Measurements from ENCODE around the gene NQO1.
A peak's percentile ranks its signal among the peaks of the same experiment; 100 is the strongest.
"Not testable (repeated sequence)": the region's sequence is repeated elsewhere in the genome, so short reads cannot be mapped to it uniquely, and the experiment has no call there.

Gene NQO1

DNA sequence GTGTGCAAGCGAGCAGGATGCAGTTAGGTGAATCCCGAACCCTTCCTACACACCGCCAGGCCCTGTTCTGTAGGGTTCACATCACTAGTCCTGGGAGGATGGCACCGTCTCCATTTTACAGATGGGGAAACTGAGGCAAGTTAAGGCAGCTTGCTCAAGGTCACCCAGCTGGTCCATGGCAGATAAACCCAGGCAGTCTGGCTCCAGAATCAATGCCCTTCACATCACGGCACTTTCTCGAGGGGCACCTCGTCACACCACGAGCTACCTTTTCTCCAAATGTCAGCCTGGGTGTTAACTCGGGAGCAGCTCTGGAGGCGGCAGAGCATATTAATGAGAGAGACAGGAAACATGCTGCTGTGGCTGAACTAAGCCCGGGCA lies 18.9 kb upstream of the NQO1 start:
- DNase-seq, result no peak
- in situ Hi-C loops (cut with HindIII; ENCODE audit: low pct_ligation_motif_present, low pct_unique_long_range_greater_than_20kb, low sequenced_read_pairs), result no loop called here

- in situ Hi-C loops (cut with HindIII; ENCODE audit: low pct_ligation_motif_present, low pct_unique_long_range_greater_than_20kb, low sequenced_read_pairs), result no loop called here
Observed at GRCh38 chr16:69744363-69745231, 18.2 kb upstream of the NQO1 start.

GRCh38 chr16:69741951-69742904 lies 15.9 kb upstream of the NQO1 start:
- peak; percentile 32 for DNase-seq
- in situ Hi-C loops (cut with HindIII; ENCODE audit: low pct_ligation_motif_present, low pct_unique_long_range_greater_than_20kb, low sequenced_read_pairs), result no loop called here

More at GRCh38 chr16:69744363-69745231, 18.2 kb upstream of the NQO1 start:
- DNase-seq, result no peak

- peak; percentile 53 for DNase-seq
- in situ Hi-C loops (cut with HindIII; ENCODE audit: low pct_ligation_motif_present, low pct_unique_long_range_greater_than_20kb, low sequenced_read_pairs), result no loop called here
Observed at GRCh38 chr16:69741519-69741918, 15.2 kb upstream of the NQO1 start.

DNA sequence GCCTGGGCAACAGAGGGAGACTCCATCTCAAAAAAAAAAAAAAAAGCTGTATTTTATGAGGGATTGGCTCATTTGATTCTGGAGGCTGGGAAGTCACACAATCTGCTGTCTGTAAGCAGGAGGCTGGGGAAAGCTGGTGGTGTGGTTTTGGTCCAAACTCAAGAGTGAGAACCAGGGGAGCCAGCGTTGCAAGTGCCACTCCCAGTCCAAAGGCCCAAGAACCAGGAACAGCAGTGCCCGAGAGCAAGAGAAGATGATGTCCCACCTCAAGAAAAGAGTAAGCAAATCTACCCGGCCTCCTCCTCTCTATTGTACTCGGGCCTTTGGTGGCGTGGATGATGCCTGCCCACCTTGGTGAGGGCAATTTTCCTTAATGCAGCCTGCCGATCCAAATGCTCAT lies 5.7 kb upstream of the NQO1 start:
- DNase-seq, result no peak
- in situ Hi-C loops (cut with HindIII; ENCODE audit: low pct_ligation_motif_present, low pct_unique_long_range_greater_than_20kb, low sequenced_read_pairs), result no loop called here

GRCh38 chr16:69731280-69731679 lies 4.9 kb upstream of the NQO1 start:
- in situ Hi-C loops (cut with HindIII; ENCODE audit: low pct_ligation_motif_present, low pct_unique_long_range_greater_than_20kb, low sequenced_read_pairs); DNase-seq: not testable (repeated sequence)

- in situ Hi-C loops (cut with HindIII; ENCODE audit: low pct_ligation_motif_present, low pct_unique_long_range_greater_than_20kb, low sequenced_read_pairs), result not testable (repeated sequence)
Observed at GRCh38 chr16:69729030-69729429, 2.7 kb upstream of the NQO1 start.

DNA sequence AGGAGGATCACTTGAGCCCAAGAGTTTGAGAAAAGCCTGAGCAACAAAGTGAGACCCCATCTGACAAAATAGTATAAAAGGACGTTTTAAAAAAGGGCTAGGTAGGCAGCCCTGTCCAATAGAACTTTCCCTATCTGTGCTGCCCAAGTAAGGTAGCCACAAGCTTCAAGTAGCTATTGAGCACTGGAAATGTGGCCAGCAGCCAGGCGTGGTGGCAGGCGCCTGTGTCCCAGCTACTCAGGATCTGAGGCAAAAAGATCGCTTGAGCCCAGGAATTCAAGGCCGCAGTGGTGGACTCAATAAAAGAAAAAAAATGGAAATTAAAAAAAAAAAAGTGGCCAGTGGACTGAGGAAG lies 1.5 kb upstream of the NQO1 start:
- in situ Hi-C loops (cut with HindIII; ENCODE audit: low pct_ligation_motif_present, low pct_unique_long_range_greater_than_20kb, low sequenced_read_pairs), result no loop called here
- DNase-seq, result no peak

More at GRCh38 chr16:69729030-69729429, 2.7 kb upstream of the NQO1 start:
- not testable (repeated sequence) for DNase-seq

GRCh38 chr16:69725480-69726312 lies 664 bp downstream of the NQO1 start:
- in situ Hi-C loops (cut with HindIII; ENCODE audit: low pct_ligation_motif_present, low pct_unique_long_range_greater_than_20kb, low sequenced_read_pairs), result no loop called here
- DNase-seq, result no peak

- in situ Hi-C loops (cut with HindIII; ENCODE audit: low pct_ligation_motif_present, low pct_unique_long_range_greater_than_20kb, low sequenced_read_pairs), result no loop called here
- no peak for DNase-seq
Observed at GRCh38 chr16:69724981-69725479, 1.3 kb downstream of the NQO1 start.

- DNase-seq, result no peak
- in situ Hi-C loops (cut with HindIII; ENCODE audit: low pct_ligation_motif_present, low pct_unique_long_range_greater_than_20kb, low sequenced_read_pairs), result no loop called here
Observed at GRCh38 chr16:69724414-69724873, 1.9 kb downstream of the NQO1 start.

DNA sequence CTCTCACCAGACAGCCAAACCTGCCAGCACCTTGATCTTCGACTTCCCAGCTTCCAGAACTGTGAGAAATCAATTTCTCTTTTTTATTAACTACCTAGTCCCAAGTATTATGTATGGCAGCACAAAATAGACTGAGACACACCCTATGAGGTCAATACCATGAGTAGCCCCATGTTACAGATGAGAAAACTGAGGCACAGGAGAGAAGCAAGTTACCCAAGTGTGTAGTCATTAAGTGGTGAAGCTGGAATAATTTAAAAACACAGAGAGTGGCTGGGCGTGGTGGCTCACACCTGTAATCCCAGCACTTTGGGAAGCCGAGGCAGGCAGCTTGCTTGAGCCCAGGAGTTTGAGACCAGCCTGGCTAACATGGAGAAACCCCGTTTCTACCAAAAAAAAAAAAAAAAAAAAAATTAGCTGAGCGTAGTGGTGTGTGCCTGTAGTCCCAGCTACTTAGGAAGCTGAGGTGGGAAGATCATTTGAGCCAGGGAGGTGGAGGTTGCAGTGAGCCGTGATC lies 4.9 kb downstream of the NQO1 start:
- in situ Hi-C loops (cut with HindIII; ENCODE audit: low pct_ligation_motif_present, low pct_unique_long_range_greater_than_20kb, low sequenced_read_pairs), result no loop called here

DNA sequence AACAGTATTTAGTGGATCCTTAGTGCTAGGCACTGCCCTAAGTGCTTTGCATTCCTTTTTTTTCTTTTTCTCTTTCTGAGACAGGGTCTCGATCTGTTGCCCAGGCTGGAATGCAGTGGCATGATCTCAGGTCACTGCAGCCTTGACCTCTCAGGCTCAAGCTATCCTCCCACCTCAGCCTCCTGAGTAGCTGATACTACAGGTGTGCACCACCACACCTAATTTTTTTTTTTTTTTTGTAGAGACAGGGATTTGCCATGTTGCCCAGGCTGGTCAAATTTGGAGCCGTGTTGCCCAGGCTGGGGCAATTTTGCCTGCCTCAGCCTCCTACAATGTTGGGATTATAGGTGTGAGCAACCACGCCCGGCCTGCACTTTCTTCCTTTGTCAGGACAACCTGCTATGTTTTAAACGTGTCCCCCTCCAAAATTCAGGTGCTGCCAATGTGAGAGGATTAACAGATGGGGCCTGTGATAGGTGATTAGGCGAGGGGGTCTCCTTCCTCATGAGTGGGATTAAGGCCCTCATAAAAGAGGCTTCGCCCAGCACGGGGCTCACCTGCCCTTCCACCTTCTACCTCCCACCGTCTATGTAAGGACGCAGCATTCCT lies 5.4 kb downstream of the NQO1 start:
- in situ Hi-C loops (cut with HindIII; ENCODE audit: low pct_ligation_motif_present, low pct_unique_long_range_greater_than_20kb, low sequenced_read_pairs), result no loop called here

More for the DNA sequence above, 4.9 kb downstream of the NQO1 start:
- DNase-seq, result no peak

DNA sequence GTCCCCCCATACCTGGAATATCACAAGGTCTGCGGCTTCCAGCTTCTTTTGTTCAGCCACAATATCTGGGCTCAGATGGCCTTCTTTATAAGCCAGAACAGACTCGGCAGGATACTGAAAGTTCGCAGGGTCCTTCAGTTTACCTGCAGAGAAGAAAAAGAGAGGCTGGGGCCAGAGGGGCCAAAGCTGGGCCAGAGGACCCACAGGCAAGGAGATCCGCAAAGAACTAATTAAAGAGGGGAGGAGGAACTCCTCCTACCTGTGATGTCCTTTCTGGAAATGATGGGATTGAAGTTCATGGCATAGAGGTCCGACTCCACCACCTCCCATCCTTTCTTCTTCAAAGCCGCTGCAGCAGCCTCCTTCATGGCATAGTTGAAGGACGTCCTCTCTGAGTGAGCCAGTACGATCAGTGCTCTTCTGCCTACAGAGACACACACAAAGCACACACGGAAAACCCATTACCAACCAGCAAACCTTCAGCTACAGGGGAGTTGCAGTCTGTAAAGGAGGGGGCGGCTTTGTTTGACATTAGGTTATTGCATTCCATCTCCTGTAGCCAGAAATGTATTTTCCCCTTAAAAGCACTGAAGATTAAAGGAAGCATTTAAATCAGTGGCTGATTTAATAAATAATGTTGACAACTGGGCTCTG lies 8.1 kb downstream of the NQO1 start:
- in situ Hi-C loops (cut with HindIII; ENCODE audit: low pct_ligation_motif_present, low pct_unique_long_range_greater_than_20kb, low sequenced_read_pairs), result no loop called here
- DNase-seq, result no peak

More for the DNA sequence above, 5.4 kb downstream of the NQO1 start:
- no peak for DNase-seq

DNA sequence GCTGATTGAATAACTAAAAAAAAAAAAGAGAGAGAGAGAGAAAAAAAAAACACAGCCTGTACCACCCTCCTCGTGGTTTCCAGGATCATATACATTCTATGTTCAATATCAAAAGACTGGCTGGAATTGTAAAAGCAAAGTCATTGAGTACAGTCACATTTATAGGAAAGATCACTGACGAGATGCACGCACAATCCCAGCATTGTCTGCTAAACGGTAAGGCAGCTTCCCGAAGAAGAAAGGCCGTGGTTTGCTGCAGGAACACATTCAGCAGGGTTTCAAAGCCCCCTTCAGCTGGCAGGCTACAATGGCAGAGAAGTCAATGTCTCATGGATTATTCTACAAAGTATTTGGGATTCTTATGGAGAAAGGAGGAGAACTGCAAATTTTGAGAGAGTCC lies 9.3 kb downstream of the NQO1 start:
- DNase-seq, result no peak
- in situ Hi-C loops (cut with HindIII; ENCODE audit: low pct_ligation_motif_present, low pct_unique_long_range_greater_than_20kb, low sequenced_read_pairs), result no loop called here

- in situ Hi-C loops (cut with HindIII; ENCODE audit: low pct_ligation_motif_present, low pct_unique_long_range_greater_than_20kb, low sequenced_read_pairs), result no loop called here
- DNase-seq, result no peak
Observed at GRCh38 chr16:69712914-69713581, 13.3 kb downstream of the NQO1 start.

DNA sequence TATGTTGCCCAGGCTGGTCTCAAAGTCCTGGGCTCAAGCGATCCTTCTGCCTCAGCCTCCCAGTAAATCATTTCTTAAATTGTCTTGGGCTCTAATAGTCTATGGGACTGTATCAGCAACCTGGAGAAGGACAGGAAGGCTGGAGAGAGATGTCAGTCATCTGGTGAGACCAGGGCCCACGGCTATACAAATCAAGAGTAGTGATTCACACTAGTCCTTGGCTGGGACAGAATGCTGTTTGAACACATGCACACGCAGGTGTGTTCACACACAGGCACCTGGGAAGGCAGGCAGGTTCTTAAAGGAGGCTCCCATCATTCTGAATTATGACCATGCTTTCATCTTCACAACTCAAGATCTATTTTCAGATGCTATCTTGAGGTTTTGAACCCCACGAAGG lies 14.1 kb downstream of the NQO1 start:
- DNase-seq, result no peak
- in situ Hi-C loops (cut with HindIII; ENCODE audit: low pct_ligation_motif_present, low pct_unique_long_range_greater_than_20kb, low sequenced_read_pairs), result no loop called here

All from ACHN (cell line).